Stimulated activated CD4-positive, alpha-beta T cell treated with anti-CD3 and anti-CD28 coated beads, Interleukin-4, amount 100 ng/mL, for 24 hours (primary cell): ENCODE measurements around the gene ENDOG.
A peak's percentile ranks its signal among the peaks of the same experiment; 100 is the strongest.

Source experiments
- DNase-seq: peaks from one replicate; pipeline ENCODE4 v3.0.0-alpha.2; 2020

Gene ENDOG

DNA sequence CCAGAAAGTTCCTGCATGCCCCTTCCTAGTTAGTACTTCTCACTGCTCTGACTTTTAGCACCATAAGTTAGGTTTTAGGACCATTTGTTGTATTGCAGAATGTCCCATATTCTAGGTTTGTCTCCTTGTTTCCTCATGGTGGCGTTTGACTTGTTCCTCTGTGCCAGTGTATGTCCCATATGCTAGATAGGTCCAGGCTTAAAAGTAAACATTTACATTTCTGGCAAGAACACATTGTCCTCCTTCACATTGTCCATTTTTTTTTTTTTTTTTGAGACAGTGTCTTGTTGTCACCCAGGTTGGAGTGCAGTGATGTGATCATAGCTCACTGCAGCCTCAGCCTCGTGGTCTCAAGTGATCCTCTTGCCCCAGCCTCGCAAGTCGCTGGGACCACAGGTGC lies 15.8 kb upstream of the ENDOG start:
- no peak for DNase-seq

DNA sequence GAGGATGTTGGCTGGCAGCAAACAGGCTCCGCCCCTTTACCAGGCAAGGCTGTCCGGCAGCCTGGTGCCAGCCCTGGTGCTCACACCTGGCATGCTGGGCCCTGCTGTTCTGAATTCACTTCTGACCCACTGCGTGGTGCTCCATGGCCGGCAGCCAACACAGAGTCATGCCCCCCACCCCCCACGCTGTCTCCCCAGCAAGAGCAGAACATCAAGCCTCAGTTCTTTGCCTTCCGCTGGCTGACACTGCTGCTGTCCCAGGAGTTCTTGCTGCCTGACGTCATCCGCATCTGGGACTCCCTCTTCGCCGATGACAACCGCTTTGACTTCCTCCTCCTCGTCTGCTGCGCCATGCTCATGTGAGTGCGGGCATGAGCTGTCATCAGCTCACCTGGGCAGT lies 12.6 kb upstream of the ENDOG start:
- DNase-seq = no peak

- DNase-seq = no peak
These were observed 10.5 kb upstream of the ENDOG start for GRCh38 chr9:128807827-128808226.

GRCh38 chr9:128808543-128808942 lies 9.8 kb upstream of the ENDOG start:
- DNase-seq = no peak

GRCh38 chr9:128809036-128809599 lies 9.2 kb upstream of the ENDOG start:
- DNase-seq = no peak

GRCh38 chr9:128809831-128810230 lies 8.5 kb upstream of the ENDOG start:
- no peak for DNase-seq

- DNase-seq = no peak
These were observed 7.4 kb upstream of the ENDOG start for GRCh38 chr9:128810873-128811272.

DNA sequence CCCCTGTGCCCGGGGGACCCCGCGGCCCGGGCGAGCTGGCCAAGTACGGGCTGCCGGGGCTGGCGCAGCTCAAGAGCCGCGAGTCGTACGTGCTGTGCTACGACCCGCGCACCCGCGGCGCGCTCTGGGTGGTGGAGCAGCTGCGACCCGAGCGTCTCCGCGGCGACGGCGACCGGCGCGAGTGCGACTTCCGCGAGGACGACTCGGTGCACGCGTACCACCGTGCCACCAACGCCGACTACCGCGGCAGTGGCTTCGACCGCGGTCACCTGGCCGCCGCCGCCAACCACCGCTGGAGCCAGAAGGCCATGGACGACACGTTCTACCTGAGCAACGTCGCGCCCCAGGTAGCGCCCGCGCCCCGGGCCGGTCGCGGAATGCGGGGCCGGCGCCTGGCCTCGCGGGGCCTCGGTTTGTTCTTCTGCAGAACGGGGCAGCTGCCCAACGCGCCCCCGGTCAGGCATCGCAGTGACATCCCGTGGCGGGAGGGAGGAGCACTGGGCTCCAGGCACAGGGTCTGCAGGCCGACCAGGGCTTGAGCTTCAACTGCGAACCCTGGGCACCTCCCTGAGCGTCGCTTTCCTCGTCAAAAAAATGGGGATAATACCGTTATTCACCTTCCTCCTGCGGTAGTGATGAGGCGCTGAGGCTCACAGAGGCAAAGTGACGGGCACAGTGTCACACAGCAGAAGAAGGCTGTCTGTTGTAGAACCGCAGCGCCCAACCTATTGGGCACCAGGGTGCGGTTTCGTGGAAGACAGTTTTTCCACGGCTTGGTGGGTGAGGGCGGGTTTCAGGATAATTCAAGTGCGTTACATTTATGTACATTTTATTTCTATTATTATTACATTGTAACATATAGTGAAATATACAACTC lies 777 bp downstream of the ENDOG start:
- DNase-seq = peak; percentile 45

DNA sequence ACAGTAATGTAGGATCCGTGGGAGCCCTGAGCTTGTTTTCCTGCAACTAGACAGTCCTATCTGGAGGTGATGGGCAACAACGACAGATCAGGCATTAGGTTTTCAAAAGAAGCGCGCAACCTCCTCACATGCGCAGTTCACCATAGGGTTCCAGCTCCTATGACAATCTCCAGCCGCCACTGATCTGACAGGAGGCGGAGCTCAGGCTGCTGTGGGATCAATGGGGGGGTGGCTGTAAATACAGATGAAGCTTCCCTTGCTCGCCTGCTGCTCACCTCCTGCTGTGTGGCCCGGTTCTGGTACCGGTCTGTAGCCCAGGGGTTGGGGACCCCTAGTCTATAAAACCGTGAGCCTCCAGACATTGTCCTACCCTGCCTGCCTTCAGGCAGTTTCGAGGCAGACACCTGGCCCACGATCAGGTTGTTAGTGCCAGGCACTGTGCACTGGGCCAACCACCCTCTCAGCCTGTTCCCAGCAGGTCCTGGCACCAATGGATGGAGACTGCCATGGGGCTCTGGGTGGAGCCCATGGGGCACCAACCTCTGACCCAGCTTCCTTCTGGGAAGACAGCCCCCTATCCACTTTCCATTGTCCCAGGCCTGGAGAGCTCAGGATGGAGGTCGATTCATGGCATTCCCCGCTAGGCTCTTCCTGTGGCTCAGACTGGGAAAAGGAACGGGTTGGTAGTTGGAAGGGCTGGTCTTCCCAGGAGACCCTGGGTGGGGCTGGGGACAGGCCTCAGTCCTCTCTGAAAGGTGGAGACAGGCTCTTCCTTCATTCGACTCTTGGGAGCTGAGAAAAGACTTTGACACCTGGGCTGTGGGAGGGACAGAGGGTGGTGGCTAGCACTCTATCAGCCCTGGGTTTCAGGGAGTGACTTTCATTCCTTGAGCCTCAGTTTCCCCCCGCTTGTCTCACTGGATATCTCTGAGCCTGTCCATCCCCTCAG lies 1.7 kb downstream of the ENDOG start:
- DNase-seq = no peak

DNA sequence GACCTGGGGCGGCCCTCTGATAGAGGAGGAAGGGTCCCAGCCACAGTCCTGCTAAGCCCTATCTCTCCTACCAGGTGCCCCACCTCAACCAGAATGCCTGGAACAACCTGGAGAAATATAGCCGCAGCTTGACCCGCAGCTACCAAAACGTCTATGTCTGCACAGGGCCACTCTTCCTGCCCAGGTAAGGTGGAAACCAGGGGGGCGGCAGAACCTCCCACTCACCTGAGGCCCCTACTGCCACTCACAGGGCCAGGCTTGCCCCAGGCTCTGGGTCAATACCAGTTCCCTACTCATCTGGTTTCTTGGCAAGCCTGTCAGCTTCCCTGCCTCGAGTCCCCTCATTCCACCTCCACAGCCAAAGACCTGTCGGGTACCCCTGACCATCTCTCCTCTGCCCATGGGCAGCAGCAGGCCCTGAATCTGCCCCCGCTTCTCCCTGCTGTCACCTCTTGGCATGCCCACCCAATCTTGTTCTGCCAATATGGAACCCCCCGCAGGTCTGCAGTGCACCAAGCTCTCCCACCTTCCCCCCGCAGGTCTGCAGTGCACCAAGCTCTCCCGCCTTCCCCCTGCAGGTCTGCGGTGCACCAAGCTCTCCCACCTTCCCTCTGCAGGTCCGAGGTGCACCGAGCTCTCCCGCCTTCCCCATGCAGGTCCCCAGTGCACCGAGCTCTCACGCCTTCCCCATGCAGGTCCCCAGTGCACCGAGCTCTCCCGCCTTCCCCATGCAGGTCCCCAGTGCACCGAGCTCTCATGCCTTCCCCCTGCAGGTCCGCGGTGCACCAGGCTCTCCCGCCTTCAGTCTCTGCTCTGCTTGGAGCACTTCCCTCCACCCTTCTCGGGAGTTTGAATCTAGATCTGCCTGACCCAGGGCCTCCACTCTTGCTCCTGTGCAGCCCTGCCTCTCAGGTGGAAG lies 2.6 kb downstream of the ENDOG start:
- DNase-seq = no peak

DNA sequence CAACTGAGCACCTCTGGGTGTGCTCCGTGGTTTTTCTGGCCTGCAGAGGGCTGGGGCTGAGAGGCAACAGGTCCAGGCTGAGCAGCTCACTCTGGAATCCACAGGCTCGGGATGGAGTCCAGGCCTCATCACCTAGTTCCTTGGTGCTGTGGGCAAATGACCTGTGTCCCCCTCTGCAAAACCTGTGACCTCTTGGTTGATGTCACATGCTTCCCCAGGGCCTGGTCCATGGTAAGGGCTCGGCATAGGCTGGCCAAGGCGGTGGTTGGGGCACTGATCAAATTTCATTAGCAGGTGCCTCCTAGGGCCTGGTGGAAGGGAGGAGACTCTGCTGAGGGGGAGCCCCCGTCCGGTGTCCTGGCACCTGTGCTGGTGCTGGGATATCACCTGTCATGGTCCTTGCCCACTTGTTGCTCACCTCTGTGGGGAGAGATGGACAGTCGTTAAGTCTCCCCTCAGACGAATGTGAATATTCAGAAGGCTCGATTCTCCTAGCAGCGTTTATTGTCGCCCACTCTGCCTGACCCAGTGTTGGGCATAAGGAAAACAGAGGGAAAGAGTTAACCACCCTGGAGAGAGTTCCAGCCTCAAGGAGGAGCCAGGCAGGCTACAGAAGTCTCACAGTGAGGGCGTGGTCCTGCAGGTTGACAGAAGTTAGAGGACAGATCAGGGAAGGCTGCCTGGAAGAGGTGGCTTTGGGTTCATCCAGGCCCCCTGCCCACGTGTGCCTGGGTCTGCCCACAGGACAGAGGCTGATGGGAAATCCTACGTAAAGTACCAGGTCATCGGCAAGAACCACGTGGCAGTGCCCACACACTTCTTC lies 3.5 kb downstream of the ENDOG start:
- no peak for DNase-seq

- no peak for DNase-seq
These were observed 4.2 kb downstream of the ENDOG start for GRCh38 chr9:128822407-128823042.

DNA sequence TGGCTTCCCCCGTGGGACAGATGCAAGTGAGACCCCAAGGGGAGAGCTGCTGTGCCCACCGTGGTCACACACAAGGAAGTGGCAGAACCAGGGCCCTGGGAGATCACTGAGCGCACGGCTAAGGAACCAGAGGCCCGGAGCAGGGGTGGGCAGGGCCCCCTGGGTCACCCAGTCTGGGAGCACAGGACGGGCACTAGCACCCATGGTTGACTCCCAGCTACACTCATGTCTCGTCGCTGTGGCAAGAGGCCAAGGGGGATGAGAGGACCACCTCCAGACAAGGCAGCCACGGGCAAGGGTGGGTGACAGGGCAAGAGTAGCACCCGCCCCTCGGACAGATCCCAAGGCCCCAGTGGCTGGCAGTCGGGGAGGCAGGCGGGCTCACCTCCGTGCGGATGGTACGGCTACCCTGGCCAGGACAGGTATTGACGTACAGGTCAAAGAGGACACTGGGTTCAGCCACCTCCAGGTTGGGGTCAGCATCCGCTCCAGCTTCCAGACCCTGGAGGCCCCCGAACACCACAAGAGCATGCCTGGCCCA lies 5.1 kb downstream of the ENDOG start:
- DNase-seq = no peak

DNA sequence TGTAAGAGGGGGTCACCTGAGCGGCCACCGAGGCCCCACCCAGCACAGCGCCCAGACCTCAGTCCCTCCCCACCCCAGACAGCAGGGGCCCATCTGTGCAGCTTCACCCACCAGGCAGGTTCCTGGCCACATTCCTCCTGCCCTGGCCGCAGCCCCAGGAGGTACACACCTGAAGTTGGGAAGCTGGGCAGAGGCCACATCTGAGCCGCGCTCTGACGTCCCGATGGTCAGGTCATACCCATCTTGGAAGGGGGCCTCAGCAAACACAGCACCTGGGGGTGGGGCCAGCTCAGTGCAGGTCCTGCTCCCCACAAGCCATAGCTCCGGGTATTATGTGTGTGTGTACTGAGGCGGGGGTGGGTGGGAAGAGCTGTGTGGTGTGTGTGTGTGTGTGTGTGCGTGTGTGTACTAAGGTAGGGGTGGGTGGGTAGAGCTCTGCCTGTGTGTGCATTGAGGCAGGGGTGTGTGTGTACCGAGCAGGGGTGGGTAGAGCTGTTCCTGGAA lies 5.7 kb downstream of the ENDOG start:
- no peak for DNase-seq

DNA sequence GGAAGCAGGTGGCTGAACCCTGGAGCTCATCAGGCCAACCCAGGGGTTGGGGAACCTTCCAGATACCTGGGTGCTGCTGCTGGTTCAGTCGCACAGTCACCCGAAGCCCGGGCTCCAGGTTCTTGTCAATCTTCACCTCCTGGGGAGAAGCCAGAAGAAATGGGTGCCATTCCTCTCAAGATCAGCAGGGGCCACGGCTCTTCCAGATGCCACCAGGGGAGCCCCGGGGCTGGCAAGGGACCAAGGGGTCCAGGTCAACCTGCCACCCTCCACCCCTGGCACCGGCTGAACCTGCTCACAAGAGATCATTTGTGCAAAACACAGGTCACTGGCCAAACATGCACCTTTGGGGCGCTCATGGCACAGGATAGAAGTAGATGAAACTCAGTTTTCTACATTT lies 6.6 kb downstream of the ENDOG start:
- no peak for DNase-seq

GRCh38 chr9:128825923-128826700 lies 7.8 kb downstream of the ENDOG start:
- DNase-seq = no peak

GRCh38 chr9:128828267-128828666 lies 10.0 kb downstream of the ENDOG start:
- DNase-seq = no peak

- DNase-seq = no peak
These were observed 10.6 kb downstream of the ENDOG start for GRCh38 chr9:128828719-128829452.
